Stimulated activated CD4-positive, alpha-beta T cell treated with anti-CD3 and anti-CD28 coated beads, Interleukin-2, amount 100 ng/mL, for 4 hours (primary cell): ENCODE measurements around the gene WWTR1.

ENCODE experiments used
- DNase-seq: peaks from one replicate; pipeline ENCODE4 v3.0.0-alpha.2; 2020; ENCODE audit warnings: low read depth

WWTR1 gene

GRCh38 chr3:149495581-149496125 lies 162.2 kb downstream of the WWTR1 start:
- no peak for DNase-seq

DNA sequence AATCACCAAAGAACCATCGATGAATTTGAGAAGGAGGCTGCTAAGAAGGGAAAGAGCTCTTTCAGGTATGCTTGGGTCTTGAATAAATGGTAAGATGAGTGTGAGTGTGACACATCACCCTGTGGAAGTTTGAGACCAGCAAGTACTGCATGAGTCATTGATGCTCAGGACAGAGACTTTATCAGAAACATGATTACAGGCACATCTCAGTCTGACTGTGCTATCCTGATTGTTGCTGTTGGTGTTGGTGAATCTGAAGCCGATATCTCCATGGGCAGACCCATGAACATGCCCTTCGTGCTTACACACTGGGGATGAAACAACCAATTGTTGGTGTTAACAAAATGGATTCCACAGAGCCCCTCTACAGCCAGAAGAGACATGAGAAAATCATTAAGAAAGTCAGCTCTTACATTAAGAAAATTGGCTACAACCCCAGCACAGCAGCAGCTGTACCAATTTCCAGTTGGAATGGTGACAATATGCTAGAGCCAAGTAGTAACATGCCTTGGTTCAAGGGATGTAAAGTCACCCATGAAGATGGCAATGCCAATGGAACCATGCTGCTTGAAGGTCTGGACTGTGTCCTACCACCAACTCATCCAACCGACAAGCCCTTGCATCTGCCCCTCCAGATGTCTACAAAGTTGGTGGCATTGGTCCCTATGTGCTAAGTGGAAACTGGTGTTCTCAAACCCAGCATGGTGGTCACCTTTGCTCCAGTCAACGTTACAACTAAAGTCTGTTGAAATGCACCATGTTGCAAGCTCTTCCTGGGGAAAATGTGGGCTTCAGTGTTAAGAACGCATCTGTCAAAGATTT lies 162.9 kb downstream of the WWTR1 start:
- DNase-seq = no peak

DNA sequence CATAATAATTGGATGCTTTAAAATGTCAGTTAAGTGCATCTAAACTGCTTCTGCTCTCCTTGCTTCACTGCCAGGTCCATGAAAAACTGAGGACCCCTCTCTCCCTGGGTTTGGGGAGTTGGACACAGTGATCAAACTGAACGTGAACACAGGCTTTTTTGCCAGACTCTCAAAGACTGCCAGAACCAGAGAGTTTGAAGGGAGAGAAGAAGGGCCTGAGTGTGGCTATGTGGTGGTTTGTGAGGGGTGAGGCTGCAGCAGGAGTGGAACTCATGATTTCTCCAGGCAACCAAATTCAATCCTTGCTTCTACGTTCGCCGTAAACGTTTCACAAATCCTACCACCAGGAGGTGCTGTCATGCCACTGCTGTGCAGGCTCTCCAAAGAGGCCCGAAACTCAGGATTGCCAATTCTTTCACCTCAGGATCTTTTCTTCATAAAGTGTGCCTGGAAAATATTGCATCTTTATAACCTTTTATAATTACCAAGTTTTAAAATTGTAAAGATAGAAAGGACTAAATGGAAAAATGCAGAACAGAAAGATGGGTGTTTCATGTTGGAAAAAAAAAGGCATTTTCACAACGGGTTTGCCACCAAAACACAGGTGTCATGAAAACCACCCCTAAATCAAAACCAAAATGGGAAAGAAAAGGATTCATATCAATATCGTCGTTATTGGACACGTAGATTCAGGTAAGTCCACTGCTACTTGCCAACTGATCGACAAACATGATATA lies 163.6 kb downstream of the WWTR1 start:
- no peak for DNase-seq

DNA sequence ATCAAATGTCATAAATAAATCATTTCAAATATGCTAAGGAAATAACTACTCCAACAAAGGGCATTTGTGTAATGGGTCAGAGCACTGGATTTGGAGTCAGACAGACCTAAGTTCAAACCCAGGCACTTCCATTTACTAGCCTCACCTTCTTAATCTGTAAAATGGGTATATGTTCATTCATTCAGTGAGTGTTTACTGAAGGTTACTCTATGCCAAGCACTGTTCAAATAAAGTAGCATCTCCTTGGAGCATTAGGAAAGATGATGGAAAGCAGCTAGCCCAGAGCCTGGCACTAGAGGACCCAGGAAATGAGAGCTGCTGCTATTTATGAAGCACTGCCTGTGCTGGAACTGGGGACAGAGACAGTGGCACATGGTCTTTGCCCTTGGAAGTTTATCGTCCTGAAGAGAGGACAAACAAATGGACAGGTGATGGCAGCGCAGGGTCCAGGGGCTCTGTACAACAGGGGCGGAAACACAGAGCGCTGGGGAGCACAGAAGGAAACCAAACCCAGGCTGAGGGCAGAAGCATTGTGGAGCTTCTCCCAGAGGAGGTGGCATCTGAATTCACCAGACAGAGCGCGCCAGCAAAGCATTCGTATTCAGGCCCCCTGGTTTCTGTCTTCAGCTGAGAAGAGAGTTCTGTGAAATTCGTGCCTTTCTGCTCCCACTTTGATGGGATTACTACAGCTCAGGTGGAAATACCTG lies 164.4 kb downstream of the WWTR1 start:
- no peak for DNase-seq

DNA sequence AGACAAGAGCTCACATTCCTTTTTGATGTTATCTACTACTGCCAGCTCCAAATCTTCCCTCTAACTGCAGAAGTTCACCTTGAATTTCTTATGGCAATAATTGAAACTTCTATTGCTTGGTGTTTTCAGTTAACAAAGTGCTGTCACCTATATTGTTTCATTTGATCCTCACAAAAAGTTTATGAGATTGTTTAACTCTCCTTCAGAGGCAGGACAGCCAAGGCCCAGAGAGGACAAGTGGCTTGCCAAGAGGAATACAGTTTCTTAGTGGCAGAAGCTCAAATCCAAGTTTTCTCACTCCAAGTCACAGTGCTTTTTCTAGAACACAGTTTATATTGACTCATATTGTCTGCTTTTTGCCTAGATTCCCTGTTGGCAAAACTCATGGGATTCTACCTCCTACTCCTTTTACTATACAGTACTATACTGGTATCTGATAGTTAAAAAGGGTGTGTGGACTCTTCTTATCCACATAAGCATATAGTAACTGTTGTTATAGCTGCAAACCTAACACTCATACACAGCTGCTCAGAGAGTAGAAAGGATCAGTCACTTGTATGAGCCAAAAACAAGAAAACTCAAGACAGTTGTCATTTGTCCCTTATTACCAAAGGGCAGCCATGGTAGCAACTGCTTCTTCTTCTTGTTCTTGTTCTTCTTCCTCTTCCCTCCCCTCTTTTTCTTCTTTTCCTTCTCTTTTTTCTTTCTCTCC lies 167.4 kb downstream of the WWTR1 start:
- no peak for DNase-seq

- DNase-seq = no peak
Observed at GRCh38 chr3:149489060-149489690, 168.7 kb downstream of the WWTR1 start.

DNA sequence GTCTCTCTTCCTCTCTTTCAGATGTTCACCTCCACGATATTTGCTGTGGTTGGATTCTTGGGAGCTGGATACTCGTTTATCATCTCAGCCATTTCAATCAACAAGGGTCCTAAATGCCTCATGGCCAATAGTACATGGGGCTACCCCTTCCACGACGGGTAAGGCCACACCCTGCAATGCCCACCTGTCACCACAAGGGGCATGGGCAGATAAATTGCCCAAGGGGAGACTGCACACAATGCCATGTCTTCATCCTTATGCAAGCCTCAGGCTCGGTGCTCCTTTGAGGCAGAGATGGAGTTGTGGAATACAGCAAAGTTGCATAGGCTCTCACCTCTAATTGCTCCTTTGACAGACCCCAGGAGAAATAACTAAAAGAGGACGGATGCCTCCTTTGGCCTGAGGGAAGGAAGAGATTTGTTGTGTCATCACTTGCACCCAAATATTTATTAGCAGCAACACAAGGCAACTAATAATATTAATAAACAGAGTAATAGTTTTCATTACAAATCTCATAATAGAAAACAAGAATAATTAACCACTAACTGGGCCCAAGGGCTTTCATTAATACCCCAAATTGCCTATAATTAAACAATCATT lies 170.1 kb downstream of the WWTR1 start:
- no peak for DNase-seq

- no peak for DNase-seq
Observed at GRCh38 chr3:149486726-149487125, 171.1 kb downstream of the WWTR1 start.

- no peak for DNase-seq
Observed at GRCh38 chr3:149481491-149481890, 176.3 kb downstream of the WWTR1 start.

DNA sequence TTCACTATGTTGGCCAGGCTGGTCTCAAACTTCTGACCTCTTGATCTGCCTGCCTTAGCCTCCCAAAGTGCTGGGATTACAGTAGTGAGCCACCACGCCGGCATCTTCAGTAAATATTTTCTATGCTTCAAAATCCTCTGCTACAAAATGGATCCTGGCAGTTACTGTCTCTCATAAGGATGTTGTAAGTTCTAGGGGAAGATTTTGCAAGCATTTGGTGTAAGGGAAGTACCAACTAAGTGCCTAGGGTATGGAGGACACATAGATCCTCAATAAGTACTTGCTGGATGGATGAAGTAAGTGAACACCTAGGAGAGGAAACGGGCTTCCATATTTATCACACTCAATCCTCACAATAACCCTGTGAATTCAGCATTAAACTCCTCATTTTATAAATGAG lies 176.8 kb downstream of the WWTR1 start:
- DNase-seq = no peak

- DNase-seq = no peak
Observed at GRCh38 chr3:149480326-149481017, 177.4 kb downstream of the WWTR1 start.

DNA sequence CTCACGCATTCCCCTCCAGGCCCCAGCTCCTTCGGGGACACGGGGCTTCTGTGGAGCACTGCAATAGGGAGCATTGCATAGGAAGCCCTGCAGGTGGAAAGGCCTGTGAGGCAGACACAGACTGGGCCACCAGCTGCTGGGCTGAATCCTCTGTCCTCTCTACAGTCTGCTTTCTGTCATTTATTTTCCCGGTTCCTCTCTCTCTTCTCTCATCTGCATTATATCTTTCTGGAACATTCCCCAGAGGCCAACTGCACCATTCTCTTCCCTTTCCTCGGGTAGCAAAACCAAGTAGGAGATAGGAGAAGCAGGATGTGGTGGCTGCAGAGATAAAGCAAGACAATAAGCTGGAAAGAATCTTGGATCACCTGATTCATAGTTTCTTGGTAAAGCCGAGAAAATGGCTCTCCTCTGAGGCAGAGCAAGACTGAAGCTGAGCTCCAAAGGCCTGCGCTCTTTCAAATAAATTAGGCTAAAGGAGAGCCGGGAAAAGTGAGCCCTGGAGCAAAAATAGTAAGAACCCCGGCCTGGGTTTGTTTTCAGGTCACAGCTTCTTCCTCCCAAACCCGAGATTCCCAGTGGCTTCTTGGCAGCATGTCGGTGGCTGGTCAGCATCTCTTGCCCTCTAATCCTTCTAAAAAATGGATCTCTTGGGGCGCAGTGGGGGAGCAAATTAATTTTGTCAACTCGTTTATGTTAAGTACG lies 178.1 kb downstream of the WWTR1 start:
- no peak for DNase-seq

- DNase-seq = no peak
Observed at GRCh38 chr3:149476225-149476624, 181.6 kb downstream of the WWTR1 start.

DNA sequence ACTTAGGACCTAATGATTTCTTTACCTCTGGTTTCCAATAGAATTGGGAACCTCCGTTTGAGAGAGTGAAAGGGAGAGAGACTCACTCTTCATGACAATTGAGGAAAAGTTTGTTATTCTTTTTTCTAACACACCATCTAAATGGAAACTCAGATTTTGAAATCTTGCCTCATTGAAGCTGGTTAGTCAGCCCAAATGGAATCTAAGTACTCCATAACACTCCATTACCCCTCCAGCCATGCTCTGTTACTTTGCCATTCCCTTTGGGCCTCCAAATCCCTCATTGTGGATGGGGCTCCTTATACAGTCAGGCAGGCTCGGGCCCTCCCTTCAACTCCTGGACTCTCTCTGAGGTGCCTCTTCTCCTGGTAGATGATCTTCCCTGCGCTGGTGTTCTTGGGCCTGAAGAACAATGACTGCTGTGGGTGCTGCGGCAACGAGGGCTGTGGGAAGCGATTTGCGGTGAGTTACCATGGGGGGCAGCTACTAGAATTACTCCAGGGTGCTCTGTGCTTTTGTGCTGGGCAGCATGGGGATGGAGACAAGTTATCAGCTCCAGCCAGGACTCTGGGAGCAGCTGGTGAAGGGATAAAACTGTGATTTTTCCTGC lies 182.3 kb downstream of the WWTR1 start:
- no peak for DNase-seq

- no peak for DNase-seq
Observed at GRCh38 chr3:149474250-149474817, 183.5 kb downstream of the WWTR1 start, which contains the start of gene TM4SF4. TSS of gene TM4SF4 (plus strand) at chr3:149474697. CDS start at chr3:149474878, 181 bp downstream.

DNA sequence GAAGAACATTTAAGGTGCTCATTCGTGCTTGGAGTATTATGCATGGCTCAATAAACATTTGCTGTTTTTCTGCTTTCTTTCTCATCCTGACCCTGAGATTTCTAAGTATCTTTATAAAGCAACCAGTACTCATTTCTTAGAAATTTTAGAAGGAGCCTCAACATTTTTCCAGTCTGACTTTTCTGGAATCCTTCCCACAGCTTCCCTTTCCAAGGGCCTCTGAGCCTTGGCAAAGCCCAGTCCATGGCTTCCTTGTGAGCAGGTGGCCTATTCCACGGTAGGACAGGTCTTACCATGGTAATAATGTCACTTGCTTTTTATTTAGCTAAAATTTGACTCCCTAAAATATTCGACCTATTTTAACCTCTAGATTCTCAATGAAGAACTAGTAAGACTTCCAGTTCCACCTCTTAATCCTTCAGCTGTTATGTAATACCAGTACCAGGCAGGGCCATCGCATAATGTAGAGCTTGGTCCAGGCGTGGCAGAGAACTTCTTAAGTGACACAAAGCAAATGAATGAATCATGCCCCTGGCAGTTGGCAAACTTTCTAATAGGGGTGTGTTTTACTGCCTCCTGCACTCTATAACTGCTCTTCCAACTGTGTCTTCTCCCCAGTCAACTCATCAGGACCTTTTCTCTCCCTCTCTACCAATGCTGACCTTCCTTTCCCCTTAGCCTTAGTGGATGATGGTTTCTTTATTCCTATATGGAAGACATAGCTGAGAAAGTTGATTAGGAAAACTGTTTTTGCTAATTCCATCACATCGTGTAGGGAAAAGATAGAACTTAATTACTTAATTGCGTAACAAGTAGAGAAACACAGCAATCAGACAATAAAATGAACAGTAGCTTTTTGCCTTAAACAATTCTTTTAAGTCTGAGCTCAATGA lies 184.2 kb downstream of the WWTR1 start:
- DNase-seq = no peak

DNA sequence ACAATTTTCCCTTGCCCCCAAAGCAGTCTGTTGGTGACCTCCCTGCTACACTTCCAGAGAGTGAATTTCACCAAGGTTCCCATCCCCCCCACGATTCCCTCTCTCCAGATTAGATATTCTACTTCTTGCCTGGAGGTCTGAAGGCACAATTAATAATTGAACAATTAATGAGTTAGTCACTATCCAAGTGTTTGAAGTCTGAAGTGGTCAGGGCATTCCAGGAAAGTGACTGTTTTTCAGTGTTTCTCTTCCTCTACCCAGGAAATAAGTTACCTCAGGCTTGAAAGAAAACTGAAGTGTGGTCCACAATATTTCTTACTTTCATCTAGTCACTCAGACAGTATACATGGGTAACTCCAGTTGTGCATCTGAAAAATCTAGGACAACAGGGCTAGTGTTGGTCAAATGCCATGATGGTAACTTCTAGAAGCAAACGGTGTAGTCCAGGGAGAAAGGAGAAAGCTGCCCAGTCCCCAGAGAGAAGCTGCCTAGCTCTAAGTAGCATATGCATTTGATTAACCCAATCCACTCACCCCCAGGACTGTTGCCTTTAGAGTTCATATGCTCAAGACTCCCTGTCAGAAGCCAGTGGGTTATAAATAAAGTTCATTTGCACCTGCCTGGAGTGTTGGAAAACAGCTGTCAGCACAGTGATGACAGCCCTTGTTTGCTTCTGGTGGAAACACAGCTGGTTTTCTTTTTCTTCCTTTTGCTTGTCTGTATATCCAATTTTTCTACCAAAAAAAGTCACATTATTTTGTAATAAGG lies 185.6 kb downstream of the WWTR1 start:
- DNase-seq = no peak
